ENCODE measurements around the gene ZNG1F.
"Not testable (repeated sequence)": the region's sequence is repeated elsewhere in the genome, so short reads cannot be mapped to it uniquely, and the experiment has no call there.

ZNG1F gene

DNA sequence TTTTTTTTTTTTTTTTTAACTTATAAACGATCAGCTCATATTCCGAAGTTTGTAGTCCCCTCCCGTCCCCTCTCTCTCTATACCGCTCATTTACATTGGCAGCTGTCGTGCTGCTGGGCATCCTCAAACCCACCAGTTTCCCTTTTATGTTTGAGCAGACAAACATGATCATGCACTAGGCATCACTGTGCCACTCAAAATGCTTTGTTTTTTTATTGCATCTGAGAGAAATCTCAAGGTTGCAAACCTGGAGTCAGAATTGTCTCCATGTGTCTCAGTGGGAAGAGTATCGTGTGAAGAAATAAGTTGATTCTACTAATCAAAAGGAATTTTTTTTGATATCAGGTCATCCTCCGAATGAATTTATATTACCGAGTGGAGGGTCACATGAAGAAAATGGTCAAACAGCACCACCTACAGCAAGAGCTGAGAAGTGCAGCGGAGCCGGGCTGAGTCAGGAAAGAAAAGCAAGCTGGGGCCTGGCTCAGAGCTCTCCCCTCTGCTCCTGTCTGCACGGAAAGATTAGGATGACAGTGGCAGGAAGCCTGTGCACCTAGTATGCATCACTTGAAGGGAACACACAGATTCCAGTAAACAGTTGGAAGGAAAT is 100.6 kb downstream of the ZNG1F start:
- not testable (repeated sequence) for H3K36me3 Mint-ChIP-seq (ENCODE audit: low read depth); H3K9me3 Mint-ChIP-seq; H3K4me1 Mint-ChIP-seq; H3K4me3 Mint-ChIP-seq; DNase-seq; H3K27ac Mint-ChIP-seq
- H3K27me3 Mint-ChIP-seq (ENCODE audit: low read depth, poor library complexity), result peaks cover 39% of the 10 kb centered on the region
- TF ChIP-seq, protein P1, sequence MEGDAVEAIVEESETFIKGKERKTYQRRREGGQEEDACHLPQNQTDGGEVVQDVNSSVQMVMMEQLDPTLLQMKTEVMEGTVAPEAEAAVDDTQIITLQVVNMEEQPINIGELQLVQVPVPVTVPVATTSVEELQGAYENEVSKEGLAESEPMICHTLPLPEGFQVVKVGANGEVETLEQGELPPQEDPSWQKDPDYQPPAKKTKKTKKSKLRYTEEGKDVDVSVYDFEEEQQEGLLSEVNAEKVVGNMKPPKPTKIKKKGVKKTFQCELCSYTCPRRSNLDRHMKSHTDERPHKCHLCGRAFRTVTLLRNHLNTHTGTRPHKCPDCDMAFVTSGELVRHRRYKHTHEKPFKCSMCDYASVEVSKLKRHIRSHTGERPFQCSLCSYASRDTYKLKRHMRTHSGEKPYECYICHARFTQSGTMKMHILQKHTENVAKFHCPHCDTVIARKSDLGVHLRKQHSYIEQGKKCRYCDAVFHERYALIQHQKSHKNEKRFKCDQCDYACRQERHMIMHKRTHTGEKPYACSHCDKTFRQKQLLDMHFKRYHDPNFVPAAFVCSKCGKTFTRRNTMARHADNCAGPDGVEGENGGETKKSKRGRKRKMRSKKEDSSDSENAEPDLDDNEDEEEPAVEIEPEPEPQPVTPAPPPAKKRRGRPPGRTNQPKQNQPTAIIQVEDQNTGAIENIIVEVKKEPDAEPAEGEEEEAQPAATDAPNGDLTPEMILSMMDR (IDR thresholded peaks at IDR 0.05), result peak; percentile 48

DNA sequence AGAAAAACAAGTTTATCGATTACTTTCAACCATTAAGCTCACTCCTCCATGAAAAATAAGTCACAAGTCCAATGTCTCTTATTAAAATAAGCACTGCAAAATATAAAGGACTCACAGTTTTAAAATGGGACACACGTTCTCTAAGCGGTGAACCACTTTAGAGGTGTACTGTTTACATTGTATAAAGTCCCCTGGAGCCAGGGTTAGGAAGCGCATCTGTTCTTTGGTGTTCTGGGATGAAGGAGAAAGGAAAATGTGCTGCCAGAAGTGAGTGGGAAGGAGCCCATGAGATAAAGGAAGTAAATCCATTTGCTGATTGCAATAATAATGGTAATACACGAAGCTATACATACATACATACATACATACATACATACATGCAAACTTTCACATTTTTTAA is 101.2 kb downstream of the ZNG1F start:
- H3K27ac Mint-ChIP-seq; DNase-seq; H3K9me3 Mint-ChIP-seq; H3K36me3 Mint-ChIP-seq (ENCODE audit: low read depth); H3K4me1 Mint-ChIP-seq; H3K4me3 Mint-ChIP-seq: not testable (repeated sequence)
- H3K27me3 Mint-ChIP-seq (ENCODE audit: low read depth, poor library complexity), result peaks cover 39% of the 10 kb centered on the region

DNA sequence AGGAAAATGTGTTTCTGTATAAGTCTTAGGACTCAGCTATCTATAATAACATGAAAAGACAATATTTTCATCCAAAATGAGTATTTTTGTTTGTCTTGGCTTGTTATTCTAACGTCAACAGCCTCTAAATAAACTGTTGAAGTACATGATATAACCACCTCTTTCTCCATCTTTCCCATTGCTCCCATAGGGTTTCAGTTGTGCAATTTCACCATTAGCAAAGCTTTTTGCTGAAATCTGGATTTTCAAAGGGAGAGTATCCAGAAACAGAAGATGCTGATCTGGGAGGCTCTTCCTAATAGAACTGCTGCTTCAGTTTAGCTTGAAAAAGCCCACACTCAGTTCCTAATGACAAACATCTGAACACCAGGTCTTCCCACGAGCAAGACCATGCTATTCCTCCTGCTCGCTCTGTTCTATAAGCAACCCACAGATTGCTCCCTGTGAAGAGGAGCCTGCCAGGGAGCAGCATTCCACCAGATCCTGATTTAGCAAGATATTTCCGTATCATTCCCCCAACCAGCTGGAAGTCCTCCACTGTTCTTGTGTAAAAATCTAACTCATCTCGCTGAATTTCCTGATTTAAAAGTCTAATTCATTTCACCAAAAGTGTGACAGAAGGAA is 101.8 kb downstream of the ZNG1F start:
- not testable (repeated sequence) for H3K4me1 Mint-ChIP-seq; DNase-seq; H3K36me3 Mint-ChIP-seq (ENCODE audit: low read depth); H3K4me3 Mint-ChIP-seq; H3K9me3 Mint-ChIP-seq; H3K27ac Mint-ChIP-seq
- H3K27me3 Mint-ChIP-seq (ENCODE audit: low read depth, poor library complexity), result peaks cover 45% of the 10 kb centered on the region

DNA sequence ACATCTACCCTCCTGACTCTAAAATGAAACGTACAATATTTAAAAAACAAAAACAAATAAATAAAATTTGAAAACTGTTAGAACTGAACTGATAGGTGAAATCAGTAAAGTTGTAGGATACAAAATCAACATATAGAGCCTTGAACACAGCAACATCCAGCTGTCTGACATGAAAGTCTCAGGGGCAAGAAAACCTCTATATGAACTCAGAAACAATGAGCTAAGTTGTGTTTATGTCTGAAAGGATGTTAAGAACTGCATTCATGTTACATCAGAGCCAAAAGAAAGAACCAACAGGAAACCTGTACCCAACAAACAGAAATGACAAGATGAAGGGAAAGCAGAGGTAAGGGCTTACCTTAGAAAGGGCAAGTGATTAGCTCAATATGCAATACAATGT is 102.4 kb downstream of the ZNG1F start:
- H3K27me3 Mint-ChIP-seq (ENCODE audit: low read depth, poor library complexity), result peaks cover 47% of the 10 kb centered on the region
- not testable (repeated sequence) for H3K4me1 Mint-ChIP-seq; DNase-seq; H3K9me3 Mint-ChIP-seq; H3K27ac Mint-ChIP-seq; H3K36me3 Mint-ChIP-seq (ENCODE audit: low read depth); H3K4me3 Mint-ChIP-seq

DNA sequence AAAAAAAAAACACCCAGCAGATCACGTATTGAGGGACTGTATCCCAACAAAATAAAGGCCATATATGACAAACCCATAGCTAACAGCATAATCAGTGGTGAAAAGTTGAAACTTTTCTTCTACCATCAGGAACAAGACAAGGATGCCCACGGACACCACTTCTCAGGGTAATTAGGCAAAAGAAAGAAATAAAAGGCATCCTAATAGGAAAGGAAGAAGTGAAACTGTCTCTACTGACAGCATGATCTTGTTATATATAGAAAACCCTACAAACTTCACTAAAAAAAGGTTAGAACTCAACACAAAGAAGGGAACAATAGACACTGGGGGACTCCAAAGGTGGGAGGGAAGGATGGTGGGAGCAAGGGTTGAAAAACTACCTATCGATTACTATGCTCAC is 102.9 kb downstream of the ZNG1F start:
- not testable (repeated sequence) for H3K27ac Mint-ChIP-seq; H3K36me3 Mint-ChIP-seq (ENCODE audit: low read depth); DNase-seq; H3K4me1 Mint-ChIP-seq; H3K4me3 Mint-ChIP-seq; H3K9me3 Mint-ChIP-seq
- H3K27me3 Mint-ChIP-seq (ENCODE audit: low read depth, poor library complexity), result peaks cover 47% of the 10 kb centered on the region

DNA sequence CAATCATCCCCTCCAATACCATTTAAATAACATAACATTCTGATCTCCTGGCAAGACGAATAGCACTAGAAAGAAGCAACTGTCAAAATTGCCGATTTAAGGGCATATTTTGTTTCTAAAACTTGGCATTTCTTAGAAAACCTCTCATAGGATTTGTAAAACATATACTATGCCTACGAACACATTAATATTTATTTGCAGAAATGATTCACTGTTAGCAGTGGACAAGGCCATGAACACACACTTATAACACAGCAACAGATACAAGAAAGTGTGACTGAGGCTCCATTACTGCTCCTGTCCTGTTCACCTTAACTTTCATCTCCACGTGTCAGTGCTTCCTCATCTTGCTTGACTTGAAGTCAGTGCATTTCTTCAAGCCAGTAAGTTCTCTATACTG is 106.8 kb downstream of the ZNG1F start:
- DNase-seq; H3K4me3 Mint-ChIP-seq; H3K27ac Mint-ChIP-seq; H3K9me3 Mint-ChIP-seq; H3K4me1 Mint-ChIP-seq; H3K36me3 Mint-ChIP-seq (ENCODE audit: low read depth): not testable (repeated sequence)
- H3K27me3 Mint-ChIP-seq (ENCODE audit: low read depth, poor library complexity), result peaks cover 50% of the 10 kb centered on the region

All from nephron progenitor cell (in vitro differentiated cells).